Measurements from ENCODE around the gene CNR2.
A peak's percentile ranks its signal among the peaks of the same experiment; 100 is the strongest.
"Not testable (repeated sequence)": the region's sequence is repeated elsewhere in the genome, so short reads cannot be mapped to it uniquely, and the experiment has no call there.

The CNR2 gene

DNA sequence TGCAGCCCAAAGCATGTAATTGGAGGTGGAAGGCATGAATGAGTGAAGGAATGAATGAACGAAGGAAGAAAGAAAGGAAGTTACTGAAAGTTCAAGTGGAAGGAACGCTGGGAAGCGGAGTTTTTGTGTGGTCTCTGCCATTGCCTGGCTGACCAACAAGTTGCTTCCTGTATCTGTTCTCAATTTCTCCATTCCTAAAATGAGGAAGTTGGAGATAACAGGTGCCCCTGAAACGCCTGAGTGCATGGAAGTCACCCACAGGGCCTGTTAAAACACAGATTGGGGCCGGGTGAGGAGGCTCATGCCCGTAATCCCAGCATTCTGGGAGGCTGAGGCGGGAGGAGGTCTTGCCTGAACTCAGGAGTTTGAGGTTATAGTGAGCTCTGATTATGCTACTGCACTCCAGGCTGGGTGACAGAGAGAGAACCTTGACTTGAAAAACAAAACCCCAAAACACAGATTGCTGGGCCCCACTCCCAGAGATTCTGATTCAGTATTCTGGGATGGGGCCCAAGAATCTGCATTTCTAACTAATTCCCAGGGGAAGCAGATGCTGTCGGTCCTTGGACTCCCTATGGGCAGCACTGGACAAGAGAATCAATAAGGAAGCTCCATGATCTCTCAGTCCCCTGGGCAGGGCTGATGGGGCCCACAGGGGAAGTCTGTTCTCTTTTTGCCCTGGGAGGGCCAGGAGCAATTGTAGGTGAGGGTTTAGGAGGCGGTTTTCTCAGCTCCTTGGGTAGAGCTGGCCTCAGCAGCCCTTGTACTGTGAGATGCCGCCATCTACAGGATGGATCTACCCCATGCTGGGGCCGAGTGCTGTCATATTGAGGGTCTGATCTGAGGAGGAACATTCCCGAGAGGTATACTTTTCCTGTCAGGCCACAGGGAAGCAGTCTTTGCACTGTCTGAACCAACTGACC is 3.3 kb upstream of the CNR2 start:
- DNase-seq = peak; percentile 48 to 60

DNA sequence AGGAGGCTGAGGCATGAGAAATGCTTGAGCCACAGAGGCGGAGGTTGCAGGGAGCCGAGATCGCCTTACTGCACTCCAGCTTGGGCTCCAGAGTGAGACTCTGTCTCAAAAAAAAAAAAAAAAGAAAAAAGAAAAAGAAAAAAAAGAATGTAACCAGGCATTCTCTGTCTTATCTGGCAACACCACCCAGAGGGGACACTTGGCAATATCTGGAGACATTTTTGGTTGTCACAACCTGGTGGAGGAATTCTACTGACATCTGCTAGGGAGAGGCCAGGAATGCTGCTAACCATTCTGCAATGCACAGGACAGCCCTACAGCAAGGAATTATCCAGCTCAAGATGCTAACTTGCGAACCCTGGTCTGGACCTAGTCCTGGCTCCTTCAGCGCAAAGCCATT is 2.3 kb upstream of the CNR2 start:
- DNase-seq = no peak

DNA sequence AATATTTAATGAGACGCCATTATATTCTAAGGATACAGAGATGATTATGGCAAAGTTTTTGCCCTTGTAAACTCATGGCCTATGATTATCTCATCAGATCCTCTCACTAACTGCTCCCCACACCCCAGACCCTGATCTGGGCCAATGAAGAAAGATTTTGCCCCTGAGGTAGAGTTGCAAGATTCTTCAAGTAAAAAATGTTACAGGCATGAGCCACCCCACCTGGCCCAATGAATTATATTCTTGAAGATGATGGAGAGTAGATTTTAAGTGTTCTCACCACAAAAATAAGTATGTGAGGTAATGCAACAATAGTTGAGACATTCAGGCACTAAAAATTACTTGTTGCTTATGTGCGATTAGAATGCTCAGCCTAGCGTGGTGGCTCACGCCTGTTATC is 1.8 kb upstream of the CNR2 start:
- DNase-seq = no peak

DNA sequence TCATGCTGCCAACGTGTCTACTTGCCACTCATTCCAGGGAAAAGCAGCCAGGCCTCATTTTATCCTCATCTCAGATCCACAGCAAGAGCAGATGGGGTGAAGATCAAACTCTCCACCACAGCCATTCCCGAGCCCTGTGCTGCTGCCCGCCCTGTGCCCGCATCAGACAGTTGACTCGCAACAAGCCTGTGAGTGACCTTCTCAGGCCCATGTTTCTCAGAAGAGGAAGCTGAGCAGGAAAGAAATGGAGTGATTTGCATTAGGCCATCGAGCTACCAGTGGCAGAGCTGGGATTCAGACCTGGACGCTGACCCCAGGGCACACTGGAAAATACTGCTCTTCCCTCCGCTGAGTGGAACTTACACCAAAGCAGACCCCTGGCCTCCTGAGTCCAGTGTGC is 1.2 kb downstream of the CNR2 start:
- DNase-seq = no peak

DNA sequence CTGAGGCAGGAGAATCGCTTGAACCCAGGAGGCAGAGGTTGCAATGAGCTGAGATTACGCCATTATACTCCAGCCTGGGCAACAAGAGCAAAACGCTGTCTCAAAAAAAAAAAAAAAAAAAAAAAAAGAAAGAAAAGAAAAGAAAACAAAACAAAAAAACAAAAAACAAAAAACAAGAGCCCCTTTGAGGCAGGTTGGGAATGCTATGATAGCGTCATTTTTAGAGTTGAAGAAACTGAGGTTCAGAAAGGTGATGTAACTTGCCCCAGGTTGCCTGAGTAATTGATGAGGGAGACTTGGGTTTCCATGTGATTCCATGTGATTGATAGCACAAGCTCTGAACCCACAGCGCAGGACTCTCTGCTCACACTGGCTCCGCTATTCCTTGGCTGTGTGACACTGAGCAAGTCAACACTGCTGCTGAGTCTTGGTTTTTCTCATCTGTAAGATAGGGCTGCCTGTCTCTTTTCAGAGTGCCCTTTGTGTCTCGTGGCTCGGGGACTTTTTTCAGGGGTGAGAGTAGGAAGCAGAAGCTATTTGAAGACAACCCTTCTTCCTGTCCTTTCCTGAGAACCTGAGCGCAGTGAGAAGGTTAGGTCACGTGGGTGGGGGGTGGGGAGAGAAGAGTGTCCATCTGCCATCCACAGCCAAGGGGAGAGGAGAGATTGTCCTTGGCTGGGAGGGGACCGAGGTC is 2.5 kb downstream of the CNR2 start:
- DNase-seq = no peak

DNA sequence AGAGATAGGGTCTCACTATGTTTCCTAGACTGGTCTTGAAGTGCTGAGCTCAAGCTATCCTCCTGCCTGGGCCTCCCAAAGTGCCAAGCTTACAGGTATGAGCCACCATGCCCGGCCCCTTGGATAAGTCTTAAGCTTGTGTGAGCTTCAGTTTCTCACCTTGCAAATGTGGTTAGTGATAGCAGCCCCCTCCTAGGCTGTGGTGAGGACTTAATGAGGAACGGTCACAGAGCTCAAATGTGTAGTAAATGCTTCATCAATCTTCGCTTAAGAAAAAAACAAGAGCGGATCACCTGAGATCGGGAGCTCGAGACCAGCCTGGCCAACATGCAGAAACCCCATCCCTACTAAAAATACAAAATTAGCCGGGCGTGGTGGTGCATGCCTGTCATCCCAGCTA is 3.0 kb downstream of the CNR2 start:
- no peak for DNase-seq

DNA sequence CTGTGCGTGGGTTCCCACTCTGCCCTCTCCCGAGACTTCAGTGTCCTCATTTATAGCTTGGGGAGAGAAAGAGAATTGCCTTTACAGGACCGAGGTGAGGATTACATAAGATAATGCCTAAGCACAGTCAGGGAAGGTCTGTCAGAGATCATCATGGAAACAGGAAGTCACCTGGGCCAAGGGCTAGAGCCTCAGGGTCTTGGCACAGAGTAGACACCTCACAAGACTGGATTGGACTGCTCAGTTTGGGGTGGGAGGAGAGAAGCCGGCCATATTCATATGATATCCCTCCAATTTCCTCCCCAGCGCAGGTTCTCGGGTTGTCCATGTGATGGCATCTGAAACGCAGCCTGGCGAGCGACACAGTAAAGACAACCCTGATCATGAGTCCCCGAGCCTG is 3.8 kb downstream of the CNR2 start:
- no peak for DNase-seq

DNA sequence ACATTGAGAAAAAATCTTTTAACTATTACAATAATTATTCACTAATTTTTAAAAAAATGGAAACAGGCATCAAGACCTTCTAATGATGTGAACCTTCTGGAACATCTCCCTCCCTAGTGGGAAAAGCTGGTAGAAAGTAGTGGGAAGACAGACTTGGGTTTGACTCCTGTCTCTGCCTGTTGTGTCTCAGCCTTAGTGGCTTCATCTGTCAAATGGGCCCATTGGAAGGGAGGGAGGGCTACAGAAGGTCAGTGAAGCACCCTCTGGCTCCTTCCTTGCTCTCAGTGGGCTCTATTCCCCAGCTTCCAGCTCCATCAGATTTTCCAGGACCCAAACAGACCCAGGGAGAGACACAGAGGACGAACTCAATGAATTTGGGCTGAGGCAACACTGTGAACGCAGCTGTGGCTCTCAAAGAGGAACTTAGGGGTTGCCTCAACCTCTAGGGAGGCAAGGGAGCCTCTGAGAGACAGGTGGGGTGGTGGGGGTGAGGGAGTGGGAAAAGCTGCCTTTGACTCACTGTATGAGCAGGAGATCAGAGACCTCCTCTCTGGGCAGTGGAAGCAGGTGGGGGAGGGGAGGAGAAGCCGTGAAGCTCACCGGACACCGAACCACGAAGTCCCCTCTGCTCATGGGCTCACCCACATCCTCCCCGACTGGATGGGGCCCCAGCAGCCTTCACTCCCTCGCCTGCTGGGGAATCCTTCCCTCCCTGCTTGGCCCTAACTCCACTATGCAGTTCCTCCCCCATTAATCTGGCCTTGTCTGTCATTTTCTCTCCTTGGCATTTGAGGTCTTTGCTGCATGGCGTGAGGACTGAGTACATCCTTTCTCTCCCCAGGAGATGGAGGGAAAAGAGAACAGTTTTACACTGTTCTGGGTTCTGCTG is 4.5 kb downstream of the CNR2 start:
- peak in 1 of 2 experiments; percentile 9 for DNase-seq

DNA sequence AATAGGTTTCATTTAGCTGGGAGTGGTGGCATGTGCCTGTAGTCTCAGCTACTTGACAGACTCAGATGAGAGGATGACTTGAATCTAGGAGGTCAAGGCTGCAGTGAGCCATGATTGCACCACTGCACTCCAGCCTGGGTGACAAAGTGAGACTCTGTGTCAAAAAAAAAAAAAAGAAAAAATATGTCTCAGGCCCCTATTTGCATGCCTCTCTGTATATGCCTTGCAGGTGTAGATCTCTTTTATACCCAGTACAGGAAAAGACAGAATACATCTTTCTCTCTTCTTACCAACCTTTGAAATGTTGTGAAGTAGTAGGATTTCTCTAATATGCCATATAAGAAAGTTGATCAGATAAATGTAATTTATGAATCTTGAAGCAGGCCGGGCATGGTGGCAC is 6.4 kb downstream of the CNR2 start:
- DNase-seq = no peak

DNA sequence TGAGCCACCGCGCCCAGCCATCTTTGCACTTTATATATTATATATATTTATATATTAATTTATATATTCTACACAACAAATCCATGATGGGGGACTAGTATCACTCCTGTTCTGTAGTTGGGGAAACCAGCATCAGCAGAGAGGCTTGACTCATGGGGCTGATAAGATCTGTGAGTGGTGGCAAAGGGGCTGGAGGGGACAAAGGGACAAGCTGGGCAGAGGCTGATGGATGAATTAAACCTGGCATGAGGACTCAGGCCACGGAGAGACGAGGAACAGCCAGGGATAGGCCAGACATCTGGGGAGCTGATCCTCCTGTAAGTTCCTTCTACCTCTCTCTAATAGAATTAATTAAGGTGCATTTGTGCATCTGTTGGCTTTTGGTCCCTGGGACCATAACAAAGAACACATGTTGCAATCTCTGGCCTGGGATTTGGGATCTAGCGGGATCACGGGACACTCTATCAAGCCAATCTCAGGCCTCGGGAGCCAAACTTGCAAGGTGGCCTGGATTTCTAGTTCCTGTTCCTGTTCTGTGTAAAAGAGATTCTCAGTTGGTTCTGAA is 7.6 kb downstream of the CNR2 start:
- DNase-seq = no peak

DNA sequence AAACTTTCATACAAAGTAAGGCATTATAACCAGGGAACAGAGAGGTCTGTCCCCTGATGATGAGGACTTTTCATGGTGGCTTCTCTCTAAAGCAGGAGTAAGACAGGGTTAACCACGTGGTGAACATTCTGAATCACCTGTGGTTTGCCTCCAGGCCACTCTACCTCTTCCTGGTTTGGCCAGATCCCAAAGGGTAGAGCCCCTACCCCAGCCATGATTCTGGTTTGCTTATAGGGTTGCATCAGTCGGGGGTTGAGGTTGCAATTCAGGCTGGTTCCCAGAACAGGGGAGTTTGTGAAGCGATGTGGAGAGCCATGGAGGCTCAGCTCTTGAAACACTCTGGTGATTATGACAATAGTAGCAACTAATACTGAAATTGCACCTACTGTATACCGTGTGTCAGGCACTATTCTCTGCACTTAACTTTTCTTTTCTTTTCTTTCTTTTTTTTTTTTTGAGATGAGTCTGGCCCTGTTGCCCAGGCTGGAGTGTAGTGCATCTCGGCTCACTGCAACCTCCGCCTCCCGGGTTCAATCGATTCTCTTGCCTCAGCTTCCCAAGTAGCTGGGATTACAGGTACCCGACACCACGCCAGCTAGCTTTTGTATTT is 8.3 kb downstream of the CNR2 start:
- DNase-seq = peak; percentile 43 to 64

DNA sequence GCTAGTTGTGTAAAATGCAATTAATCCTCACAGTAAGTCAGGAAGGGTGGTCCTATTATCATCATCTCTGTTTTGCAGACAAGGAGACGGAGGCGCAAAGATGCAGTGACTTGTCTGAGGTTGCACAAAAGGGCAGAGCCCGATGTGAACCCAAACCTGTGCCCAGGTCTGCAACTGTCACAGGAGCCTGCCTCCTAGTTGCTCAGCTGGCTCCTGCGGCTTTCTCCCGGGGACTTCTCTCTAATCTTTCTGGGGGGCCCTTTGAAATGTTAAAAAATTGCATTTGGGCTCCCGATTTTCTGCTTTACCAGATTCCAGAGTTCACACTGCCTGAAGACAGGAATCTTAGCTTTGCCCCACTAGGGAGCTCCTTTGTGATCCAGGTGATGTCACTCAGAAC is 9.4 kb downstream of the CNR2 start:
- DNase-seq = no peak

DNA sequence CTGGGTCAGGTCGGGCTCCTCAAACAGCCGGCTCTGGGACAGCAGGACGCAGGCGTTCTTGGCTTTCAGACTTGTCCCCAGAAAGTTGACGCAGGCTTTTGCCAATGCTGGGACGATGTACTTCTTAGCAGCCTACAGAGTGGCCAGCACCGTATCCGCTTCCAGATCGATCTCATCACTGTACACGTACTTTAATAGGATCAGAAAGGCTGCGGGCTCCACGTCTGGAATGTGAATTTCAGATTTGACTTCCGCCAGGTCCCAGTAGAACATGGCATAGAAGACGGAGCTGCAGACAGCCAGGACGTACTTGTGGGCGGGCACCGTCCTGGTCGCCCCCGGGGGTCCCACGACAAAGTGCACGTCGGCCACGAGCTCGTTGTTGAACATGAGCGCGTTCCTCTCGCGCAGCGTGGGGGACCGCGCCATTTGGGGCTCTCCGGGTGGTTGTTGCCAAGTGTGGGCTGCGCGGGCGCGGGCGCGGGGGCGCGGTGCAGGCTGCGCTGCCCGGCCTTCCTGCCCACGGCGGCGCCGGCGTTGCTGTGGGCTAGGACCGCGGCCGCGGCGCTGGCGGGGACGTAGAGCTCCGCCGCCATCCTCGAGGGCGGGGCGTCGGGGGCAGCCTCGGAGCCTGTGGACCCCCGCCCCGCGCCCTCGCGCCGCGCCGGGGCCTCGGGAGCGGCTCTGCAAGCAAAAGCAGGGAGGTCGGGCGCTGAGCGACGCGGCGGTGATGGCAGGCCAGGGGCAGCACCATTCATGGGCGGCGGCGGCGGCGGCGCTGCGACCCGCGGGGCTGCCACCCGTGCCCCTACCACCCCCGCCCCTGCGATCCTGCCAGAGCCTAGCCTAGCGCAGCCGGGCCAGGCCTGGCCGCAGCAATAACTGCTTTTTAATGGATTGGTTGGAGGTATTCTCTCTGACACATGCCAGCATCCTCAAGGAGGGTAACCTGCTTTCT is 10.6 kb downstream of the CNR2 start:
- DNase-seq = no peak

DNA sequence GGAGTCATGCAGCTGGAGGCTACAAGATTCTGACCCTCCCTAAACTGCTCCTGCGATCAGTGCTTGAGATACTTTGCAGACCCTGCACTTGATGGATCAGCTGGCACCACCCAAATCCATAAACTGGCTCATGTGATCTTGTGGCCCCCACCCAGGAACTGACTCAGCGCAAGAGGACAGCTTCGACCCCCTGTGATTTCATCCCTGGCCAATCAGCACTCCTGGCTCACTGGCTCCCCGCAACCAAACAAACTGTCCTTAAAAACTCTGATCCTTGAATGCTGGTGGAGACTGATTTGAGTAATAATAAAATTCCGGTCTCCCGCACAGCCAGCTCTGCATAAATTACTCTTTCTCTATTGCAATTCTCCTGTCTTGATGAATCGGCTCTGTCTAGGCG is 13.1 kb downstream of the CNR2 start:
- not testable (repeated sequence) for DNase-seq

DNA sequence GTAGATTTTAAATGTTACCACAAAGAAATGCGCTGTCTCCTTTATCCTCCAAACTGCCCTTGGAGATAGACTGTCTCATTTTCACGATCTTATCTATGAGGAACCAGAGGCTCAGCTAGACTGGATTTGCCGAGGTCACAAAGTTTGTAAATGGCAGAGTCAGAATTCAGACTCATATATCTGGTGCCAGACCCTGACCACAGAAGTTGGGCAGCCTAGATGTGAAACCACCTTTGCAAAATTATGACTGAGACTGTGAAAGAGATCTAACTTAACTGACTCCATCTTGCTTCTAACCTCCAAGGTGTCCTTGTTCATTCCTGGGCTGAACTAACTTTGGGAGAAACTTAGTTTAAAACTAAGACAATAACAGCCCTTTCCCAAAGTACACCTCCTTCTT is 14.1 kb downstream of the CNR2 start:
- DNase-seq = no peak

DNA sequence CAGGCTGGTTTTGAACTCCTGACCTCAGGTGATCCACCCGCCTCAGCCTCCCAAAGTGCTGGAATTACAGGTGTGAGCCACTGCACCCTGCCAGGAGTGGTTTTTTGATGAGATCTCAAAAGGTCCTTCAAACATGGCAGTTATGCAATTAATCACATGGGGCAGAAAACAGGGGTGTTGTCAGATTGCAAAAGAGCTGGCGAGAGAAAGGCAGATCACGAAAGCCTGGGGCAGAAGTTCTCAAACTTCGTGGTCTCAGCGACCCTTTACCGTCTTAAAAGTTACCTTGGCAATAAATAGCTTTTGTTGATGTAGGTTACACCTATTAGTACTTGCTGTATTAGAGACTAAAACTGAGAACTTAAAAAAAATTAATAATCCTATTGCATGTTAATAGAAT is 16.1 kb downstream of the CNR2 start:
- no peak for DNase-seq

DNA sequence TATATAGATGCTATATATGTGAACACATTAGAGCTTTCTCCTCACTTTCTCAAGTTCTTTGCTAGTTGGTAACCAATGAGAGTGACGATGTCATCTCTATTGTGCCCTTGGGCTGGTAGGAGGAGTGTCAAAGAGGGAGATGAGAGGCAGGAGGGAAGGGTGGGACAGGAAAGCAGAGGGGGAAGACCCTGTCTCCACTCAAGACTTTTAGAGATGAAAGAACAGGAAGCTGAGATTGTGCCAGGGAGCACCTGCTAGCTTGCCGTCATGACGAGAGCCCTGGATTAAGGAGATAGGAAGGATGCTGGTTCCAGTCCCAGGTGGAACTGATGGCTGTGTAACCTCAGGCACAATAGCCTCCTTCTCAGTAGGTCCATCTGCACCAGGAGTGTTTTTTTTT is 16.7 kb downstream of the CNR2 start:
- DNase-seq = no peak

DNA sequence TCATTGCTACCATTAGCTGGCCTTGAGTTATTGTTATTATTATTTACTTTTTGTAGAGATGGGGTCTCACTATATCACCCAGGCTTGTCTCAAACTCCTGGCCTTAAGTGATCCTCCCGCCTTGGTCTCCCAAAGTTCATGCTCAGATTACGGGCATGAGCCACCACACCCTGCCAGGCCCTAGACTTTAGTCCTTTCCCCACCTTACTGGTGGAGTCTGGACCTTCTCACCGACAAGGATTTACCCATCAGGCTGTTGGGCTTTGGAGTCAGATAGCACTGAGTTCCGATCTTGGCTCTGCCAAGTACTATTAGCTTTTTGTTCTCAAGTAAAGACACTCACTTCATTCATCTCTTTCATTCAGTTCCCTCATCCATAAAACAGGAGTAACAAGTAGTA is 17.2 kb downstream of the CNR2 start:
- DNase-seq = no peak

DNA sequence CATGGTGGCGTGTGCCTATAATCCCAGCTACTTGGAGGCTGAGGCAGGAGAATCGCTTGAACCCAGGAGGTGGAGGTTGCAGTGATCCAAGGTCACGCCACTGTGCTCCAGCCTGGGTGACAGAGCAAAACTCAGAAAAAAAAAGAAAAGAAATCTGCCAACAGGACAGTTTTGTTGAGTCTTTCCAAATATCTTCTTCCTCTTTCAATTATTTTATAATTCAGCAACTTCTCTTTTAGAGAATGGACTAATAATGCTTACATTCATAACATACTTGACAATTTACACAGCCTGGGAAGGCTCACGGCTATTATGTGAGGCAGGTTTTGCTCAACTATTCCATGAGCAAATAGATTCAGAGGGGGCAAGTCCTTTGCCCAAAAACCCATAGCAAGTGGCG is 18.1 kb downstream of the CNR2 start:
- DNase-seq = no peak

DNA sequence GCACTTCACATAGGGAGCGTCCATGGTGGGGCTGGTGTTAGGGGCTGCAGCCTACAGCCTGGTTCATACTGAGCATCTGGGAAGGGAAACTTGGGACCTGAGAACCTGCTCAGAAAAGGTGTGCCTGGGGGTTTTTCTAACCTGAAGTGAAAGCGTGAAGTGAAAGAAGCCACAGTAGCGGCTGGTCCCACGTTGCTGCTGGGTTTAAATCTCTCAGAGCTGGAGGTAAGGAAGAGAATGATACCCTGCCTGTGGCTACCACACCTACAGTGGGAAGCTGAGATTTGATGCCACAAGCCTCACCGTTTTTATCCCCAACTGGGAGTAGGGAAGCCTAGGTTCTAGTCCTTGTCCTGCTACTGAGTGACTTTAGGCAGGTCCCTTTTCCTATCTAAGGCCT is 24.1 kb downstream of the CNR2 start:
- no peak for DNase-seq

DNA sequence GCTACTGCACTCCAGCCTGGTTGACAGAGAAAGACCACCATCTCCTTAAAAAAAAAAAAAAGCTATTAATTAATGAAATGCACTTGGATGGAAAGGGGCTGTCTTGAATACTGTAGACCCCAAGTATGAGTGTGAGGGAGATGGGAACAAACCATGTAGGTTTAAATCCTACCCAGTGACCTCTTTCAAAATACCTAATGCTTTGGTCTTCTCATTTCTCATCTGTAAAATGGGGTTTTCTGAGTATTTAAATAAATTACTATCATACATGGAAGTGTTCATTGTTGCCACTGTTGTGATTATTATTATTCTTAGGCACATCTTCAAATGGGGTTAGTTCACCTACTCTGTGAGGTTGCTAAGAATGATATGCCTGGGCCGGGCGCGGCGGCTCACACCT is 27.9 kb downstream of the CNR2 start:
- no peak for DNase-seq
